Measurements from ENCODE around the gene LPAR5. TPM values are rescaled to one million over a fixed set of nuclear protein-coding genes. Genes with fewer than 3 reads are reported as not detected.

LPAR5 gene
- total RNA-seq, 2 donors from 2014 or later: 0.66 to 3.6 TPM

DNA sequence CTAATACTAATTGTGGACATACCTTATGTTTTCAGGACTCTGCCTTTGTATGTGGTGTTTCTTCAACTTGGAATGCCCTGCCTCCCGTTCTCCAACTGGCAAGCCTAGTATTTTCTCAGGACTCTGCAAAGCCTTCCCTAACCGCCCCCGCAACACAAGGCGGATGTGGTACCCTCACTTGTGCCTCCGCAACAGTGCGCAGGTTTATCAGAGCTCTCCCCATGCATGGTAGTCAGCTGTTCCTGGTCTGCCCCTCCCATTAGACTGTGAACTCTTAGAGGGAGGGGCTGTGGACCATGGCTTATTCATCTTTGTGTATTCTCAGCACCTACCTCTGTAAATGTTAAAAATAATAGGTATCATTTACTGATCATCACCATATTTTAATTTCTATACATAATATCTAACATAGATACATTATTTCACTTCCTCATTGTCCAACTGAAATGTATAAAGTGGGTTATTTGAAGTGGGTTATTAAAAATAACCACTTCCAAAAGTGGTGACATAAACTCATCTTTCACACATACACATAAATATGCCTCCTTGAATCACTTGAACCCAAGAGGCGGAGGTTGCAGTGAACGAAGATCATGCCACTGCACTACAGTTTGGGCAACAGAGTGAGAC is 9.0 kb downstream of the LPAR5 start:
- Histone ChIP-seq H3K36me3 (replicated peaks in 1 of 2; ENCODE audit: insufficient read depth in 1 of 2, low read depth in 2 of 2) (no peaks in the 10 kb centered on the region), H3K27me3 (no peaks in the 10 kb centered on the region), H3K4me1 (no peaks in the 10 kb centered on the region), H3K9me3 (no peaks in the 10 kb centered on the region), H3K4me3 (no peak overlapping the region), H3K27ac (no peak overlapping the region)
- intact Hi-C loops (cut with DNase I): no loop called here
- TF ChIP-seq POLR2A (IDR thresholded peaks at IDR 0.05): no peak
- TF ChIP-seq, protein P1, sequence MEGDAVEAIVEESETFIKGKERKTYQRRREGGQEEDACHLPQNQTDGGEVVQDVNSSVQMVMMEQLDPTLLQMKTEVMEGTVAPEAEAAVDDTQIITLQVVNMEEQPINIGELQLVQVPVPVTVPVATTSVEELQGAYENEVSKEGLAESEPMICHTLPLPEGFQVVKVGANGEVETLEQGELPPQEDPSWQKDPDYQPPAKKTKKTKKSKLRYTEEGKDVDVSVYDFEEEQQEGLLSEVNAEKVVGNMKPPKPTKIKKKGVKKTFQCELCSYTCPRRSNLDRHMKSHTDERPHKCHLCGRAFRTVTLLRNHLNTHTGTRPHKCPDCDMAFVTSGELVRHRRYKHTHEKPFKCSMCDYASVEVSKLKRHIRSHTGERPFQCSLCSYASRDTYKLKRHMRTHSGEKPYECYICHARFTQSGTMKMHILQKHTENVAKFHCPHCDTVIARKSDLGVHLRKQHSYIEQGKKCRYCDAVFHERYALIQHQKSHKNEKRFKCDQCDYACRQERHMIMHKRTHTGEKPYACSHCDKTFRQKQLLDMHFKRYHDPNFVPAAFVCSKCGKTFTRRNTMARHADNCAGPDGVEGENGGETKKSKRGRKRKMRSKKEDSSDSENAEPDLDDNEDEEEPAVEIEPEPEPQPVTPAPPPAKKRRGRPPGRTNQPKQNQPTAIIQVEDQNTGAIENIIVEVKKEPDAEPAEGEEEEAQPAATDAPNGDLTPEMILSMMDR (IDR thresholded peaks at IDR 0.05): no peak
- ATAC-seq (no peak), DNase-seq (no peak)
- 68 to 79% methylated on average over 8 of the region's 8 CpGs for WGBS, 2 donors

DNA sequence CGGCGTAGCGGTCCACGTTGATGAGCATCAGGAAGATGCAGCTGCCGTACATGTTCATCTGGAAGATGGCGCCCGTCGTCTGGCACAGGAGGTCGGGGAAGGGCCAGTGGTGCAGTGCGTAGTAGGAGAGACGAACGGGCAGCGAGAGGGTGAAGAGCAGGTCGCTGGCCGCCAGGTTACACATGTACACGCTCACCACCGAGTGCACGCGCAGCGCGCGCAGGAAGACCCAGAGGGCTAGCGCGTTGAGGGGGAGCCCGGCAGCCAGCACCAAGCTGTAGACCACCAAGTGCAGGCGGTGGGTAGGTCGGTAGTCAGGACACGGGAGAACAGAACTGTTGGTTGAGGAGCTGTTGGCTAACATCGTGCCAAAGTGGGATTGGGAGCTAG is 14.9 kb downstream of the LPAR5 start:
- WGBS, 2 donors: 72 to 88% methylated on average over 25 to 29 of the region's 29 CpGs
- Histone ChIP-seq H3K36me3 (replicated peaks in 1 of 2; ENCODE audit: insufficient read depth in 1 of 2, low read depth in 2 of 2) (no peaks in the 10 kb centered on the region), H3K27ac (no peak overlapping the region), H3K4me3 (no peak overlapping the region), H3K27me3 (no peaks in the 10 kb centered on the region), H3K9me3 (no peaks in the 10 kb centered on the region), H3K4me1 (peaks cover 7% of the 10 kb centered on the region)
- TF ChIP-seq POLR2A (IDR thresholded peaks at IDR 0.05): no peak
- TF ChIP-seq, protein P1 (IDR thresholded peaks at IDR 0.05): no peak
- ATAC-seq: no peak
- DNase-seq: no peak
- intact Hi-C loops (cut with DNase I): no loop called here

DNA sequence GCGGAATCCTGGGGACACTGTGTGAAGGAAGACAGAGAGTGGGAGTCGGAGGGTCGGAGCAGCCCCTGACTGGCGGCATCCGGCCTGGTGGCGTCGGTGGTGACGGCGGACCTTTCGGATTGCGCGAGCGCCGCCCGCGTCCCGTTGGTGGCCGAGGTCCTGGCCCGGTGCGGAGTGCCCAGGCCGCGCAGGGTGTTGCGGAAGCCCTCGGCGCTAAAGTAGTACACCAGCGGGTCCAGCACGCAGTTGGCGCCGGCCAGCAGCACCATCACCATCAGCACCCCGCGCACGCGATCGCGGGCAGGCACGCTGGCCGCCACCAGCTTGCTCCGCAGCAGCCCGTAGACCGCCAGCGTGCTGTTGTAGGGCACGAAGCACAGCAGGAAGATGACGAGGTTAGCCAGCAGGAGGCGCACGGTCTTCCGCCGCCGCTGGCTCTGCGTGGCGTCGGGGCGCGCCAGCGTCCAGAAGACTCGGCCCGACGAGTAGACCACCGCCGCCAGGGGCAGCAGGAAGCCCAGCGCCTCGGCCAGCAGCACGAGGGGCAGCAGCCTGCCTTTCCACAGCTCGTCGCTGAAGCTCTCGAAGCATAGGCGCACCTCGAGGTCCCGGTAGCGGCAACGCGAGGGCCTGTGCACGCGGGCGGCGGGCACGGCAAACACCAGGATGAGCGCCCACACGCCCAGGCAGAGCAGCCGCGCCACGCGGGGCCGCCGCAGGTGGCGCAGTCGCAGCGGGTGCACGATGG is 15.4 kb downstream of the LPAR5 start:
- DNase-seq: peak; percentile 34 to 50 (median 40)

DNA sequence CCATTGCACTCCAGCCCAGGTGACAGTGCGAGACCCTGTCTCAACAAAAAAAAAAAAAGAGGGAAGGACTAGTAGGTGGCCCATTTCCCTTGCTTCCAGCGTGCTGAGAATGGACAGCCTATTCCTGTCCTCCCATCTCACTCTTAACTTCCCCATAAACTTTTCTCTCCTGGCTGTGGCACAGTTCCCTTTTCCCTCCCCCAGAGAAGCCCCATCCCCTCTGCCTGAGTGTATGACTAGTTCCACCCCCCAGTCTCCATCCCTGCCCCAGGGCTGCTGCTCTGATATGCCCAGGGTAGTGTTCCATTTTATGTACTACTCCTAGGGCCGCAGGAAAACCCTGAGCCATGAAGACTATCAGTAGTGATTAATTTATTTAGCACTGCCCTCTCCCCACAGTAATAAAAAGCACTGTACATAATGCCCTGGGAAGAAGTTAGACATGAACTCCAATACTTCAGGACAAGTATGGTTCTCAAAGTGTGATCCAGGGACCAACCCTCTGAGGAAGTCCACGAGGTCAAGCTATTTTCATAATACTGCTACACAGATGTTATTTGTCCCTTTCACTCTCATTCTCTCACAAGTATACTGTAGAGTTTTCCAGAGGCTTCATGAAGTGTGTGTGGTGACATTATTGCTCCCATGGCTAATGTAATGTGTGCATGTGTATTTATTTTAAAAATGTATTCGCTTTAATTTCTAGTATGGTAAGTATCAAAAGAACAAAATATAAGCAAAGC is 17.1 kb downstream of the LPAR5 start:
- TF ChIP-seq POLR2A (IDR thresholded peaks at IDR 0.05): no peak
- TF ChIP-seq, protein P1 (IDR thresholded peaks at IDR 0.05): no peak
- no peak for ATAC-seq
- Histone ChIP-seq H3K27me3 (no peaks in the 10 kb centered on the region), H3K4me3 (no peak overlapping the region), H3K27ac (no peak overlapping the region), H3K4me1 (peaks cover 19% of the 10 kb centered on the region), H3K36me3 (replicated peaks in 1 of 2; ENCODE audit: insufficient read depth in 1 of 2, low read depth in 2 of 2) (no peaks in the 10 kb centered on the region), H3K9me3 (no peaks in the 10 kb centered on the region)
- intact Hi-C loops (cut with DNase I): loop anchor here (10.0 kb wide), 1 partner anchor 46 kb away; the partner anchor contains the start of gene ING4
- no peak for DNase-seq
- 63 to 79% methylated on average over 5 of the region's 5 CpGs for WGBS, 2 donors

More for the DNA sequence above, 15.4 kb downstream of the LPAR5 start:
- no peaks in the 10 kb centered on the region for H3K27me3 ChIP-seq
- ATAC-seq: peak; percentile 57
- intact Hi-C loops (cut with DNase I): no loop called here
- no peak overlapping the region for H3K27ac ChIP-seq
- TF ChIP-seq POLR2A (IDR thresholded peaks at IDR 0.05): no peak
- TF ChIP-seq, protein P1 (IDR thresholded peaks at IDR 0.05): peak; percentile 7 to 54 (median 43)
- H3K4me3 ChIP-seq: no peak overlapping the region
- no peaks in the 10 kb centered on the region for H3K9me3 ChIP-seq
- WGBS, 2 donors: 22 to 36% methylated on average over 18 to 78 of the region's 88 CpGs
- peaks cover 7% of the 10 kb centered on the region for H3K4me1 ChIP-seq
- no peaks in the 10 kb centered on the region for H3K36me3 ChIP-seq (replicated peaks in 1 of 2; ENCODE audit: insufficient read depth in 1 of 2, low read depth in 2 of 2)
